Vagina (tissue), 2 donors: ENCODE measurements around the gene LPP. TPM values are rescaled to one million over a fixed set of nuclear protein-coding genes. Genes with fewer than 3 reads are reported as not detected.

Experiments
- DNase-seq, 2 donors: peaks; one replicate each; pipeline ENCODE4 v3.0.0-alpha.2; 2017; ENCODE audit errors: extremely low spot score in 2 of 2
- H3K27ac ChIP-seq: fragments of 200-600 bp; sonication (generic); one replicate; pipeline ENCODE4 v1.5.1; 2019
- H3K27me3 ChIP-seq: fragments of 200-600 bp; sonication (generic); one replicate; pipeline ENCODE4 v1.5.1; 2019
- H3K36me3 ChIP-seq, 2 donors: fragments of 200-600 bp; sonication (generic); one replicate each; pipeline ENCODE4 v1.5.1; 2017 to 2019
- H3K4me1 ChIP-seq: fragments of 200-600 bp; sonication (generic); one replicate; pipeline ENCODE4 v1.5.1; 2019
- H3K4me3 ChIP-seq, 2 donors: fragments of 200-600 bp; sonication (generic); 1 replicate in 1 of 2; 2 replicates in 1 of 2; pipeline ENCODE4 v1.5.1; 2016 to 2019
- H3K9me3 ChIP-seq: fragments of 200-600 bp; sonication (generic); one replicate; pipeline ENCODE4 v1.5.1; 2019
- POLR2A ChIP-seq, 2 donors: fragments of 450-650 bp; IDR thresholded peaks; one replicate each; pipeline ENCODE4 v1.6.1; 2017; ENCODE audit warnings: antibody characterized with exemption in 2 of 2, mild to moderate bottlenecking in 2 of 2, moderate library complexity in 2 of 2
- POLR2AphosphoS5 ChIP-seq, 2 donors: sonication (generic); formaldehyde crosslinking; IDR thresholded peaks; one replicate each; pipeline ENCODE4 v1.9.0; 2017; ENCODE audit warnings: antibody characterized with exemption in 2 of 2, mild to moderate bottlenecking in 2 of 2, low read depth in 1 of 2; ENCODE audit not compliant: insufficient read depth in 1 of 2
- intact Hi-C: fragments of 100-400 bp; cut with DNase I; formaldehyde crosslinking; loops from one replicate; pipeline ENCODE4 v1.15.1; 2023
- total RNA-seq: library from RNA; depleted of rRNA; stranded (reverse); fragments of >200 nt; gene quantifications from one replicate; pipeline ENCODE4 v1.2.3, GENCODE V29; 2016
- TF ChIP-seq, protein P1 (sequence below), 3 experiments: fragments of 450-650 bp in 2 of 3; fragments of 200-600 bp in 1 of 3; sonication (generic) in 1 of 3; IDR thresholded peaks; one replicate each; pipeline ENCODE4 v1.5.1; 2017 to 2019; ENCODE audit warnings: antibody characterized with exemption in 3 of 3, mild to moderate bottlenecking in 2 of 3, moderate library complexity in 2 of 3

Gene LPP
- total RNA-seq, 1 donor from 2014 or later, result 248 TPM

- Histone ChIP-seq H3K27me3 (no peaks in the 10 kb centered on the region), H3K27ac (no peak overlapping the region), H3K4me3 (no peak overlapping the region), H3K4me1 (peaks cover 17% of the 10 kb centered on the region), H3K9me3 (no peaks in the 10 kb centered on the region), H3K36me3 (no peaks in the 10 kb centered on the region)
- DNase-seq, result no peak
- intact Hi-C loops, result no loop called here
- TF ChIP-seq POLR2AphosphoS5 (IDR thresholded peaks at IDR 0.05; ENCODE audit: insufficient read depth in 1 of 2, low read depth in 1 of 2) (no peak), POLR2A (IDR thresholded peaks at IDR 0.05) (no peak)
- TF ChIP-seq, protein P1, sequence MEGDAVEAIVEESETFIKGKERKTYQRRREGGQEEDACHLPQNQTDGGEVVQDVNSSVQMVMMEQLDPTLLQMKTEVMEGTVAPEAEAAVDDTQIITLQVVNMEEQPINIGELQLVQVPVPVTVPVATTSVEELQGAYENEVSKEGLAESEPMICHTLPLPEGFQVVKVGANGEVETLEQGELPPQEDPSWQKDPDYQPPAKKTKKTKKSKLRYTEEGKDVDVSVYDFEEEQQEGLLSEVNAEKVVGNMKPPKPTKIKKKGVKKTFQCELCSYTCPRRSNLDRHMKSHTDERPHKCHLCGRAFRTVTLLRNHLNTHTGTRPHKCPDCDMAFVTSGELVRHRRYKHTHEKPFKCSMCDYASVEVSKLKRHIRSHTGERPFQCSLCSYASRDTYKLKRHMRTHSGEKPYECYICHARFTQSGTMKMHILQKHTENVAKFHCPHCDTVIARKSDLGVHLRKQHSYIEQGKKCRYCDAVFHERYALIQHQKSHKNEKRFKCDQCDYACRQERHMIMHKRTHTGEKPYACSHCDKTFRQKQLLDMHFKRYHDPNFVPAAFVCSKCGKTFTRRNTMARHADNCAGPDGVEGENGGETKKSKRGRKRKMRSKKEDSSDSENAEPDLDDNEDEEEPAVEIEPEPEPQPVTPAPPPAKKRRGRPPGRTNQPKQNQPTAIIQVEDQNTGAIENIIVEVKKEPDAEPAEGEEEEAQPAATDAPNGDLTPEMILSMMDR (IDR thresholded peaks at IDR 0.05), result no peak
Measured at GRCh38 chr3:188817103-188817934, 663.4 kb downstream of the LPP start.

DNA sequence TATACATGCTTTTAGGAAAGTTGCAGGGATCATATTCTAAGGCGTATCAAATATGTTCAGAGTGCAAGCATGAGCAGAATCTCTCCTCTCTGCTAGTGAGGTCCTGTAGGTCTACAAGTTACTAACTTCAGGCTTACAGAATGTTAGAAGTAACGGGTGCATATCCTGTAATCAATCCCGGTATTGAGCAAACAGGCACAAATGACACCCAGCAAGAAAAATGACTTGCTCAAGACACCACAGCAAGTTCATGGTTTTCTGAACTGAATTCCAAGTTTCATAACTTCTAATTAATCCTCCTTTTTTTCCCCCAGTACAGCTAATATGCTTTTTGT, 663.9 kb downstream of the LPP start:
- Histone ChIP-seq H3K27me3 (no peaks in the 10 kb centered on the region), H3K36me3 (no peaks in the 10 kb centered on the region), H3K4me3 (no peak overlapping the region), H3K27ac (no peak overlapping the region), H3K4me1 (peaks cover 23% of the 10 kb centered on the region), H3K9me3 (no peaks in the 10 kb centered on the region)
- TF ChIP-seq, protein P1 (IDR thresholded peaks at IDR 0.05), result no peak
- no peak for TF ChIP-seq POLR2AphosphoS5 (IDR thresholded peaks at IDR 0.05; ENCODE audit: insufficient read depth in 1 of 2, low read depth in 1 of 2)
- TF ChIP-seq POLR2A (IDR thresholded peaks at IDR 0.05), result no peak
- DNase-seq, result no peak
- intact Hi-C loops, result no loop called here

DNA sequence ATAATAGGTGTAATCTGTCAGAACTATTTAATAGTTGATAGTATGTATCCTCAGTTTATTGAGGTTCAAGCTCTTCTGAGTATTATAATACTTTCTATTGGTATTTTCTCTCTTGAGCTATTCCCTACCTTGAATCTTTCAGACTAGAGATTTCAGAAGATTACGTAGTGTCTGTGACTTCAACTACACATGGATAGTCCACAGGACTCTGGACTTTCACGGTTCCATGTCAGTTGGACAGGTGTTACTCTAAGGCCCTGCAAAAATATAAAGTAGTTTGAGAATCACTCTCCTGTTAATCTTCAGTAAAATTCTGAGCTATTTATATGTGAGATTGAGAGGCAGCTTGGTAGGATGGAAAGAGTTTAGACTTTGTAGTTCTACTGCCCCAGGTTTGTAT, 664.3 kb downstream of the LPP start:
- Histone ChIP-seq H3K36me3 (no peaks in the 10 kb centered on the region), H3K4me1 (peaks cover 27% of the 10 kb centered on the region), H3K4me3 (no peak overlapping the region), H3K27me3 (no peaks in the 10 kb centered on the region), H3K9me3 (no peaks in the 10 kb centered on the region), H3K27ac (no peak overlapping the region)
- TF ChIP-seq, protein P1 (IDR thresholded peaks at IDR 0.05), result no peak
- TF ChIP-seq POLR2AphosphoS5 (IDR thresholded peaks at IDR 0.05; ENCODE audit: insufficient read depth in 1 of 2, low read depth in 1 of 2) (no peak), POLR2A (IDR thresholded peaks at IDR 0.05) (no peak)
- intact Hi-C loops, result no loop called here
- no peak for DNase-seq

DNA sequence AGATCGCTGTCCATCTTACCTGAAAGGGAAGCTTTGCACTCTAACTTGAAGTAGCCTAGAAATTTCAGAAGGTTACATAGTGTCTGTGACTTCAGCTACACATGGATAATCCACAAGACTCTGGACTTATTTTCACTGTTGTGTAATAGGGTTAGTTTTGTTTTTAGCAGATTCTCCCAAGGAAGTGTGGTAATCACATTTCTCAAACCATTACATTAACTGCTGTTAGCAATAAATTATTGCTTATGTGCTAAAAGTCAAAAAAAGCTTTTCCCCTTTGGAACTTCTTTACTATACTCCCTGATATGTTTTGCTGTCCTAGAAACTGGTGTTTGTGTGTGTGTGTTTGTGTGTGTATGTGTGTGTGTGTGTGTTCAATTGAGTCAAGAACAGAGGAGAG, 666.0 kb downstream of the LPP start:
- Histone ChIP-seq H3K9me3 (no peaks in the 10 kb centered on the region), H3K36me3 (no peaks in the 10 kb centered on the region), H3K4me1 (peaks cover 31% of the 10 kb centered on the region), H3K27ac (no peak overlapping the region), H3K27me3 (no peaks in the 10 kb centered on the region), H3K4me3 (no peak overlapping the region)
- intact Hi-C loops, result loop anchor here (5.0 kb wide), 1 partner anchor 43 kb away; no protein-coding TSS in a partner anchor
- DNase-seq, result no peak
- TF ChIP-seq, protein P1 (IDR thresholded peaks at IDR 0.05), result no peak
- TF ChIP-seq POLR2AphosphoS5 (IDR thresholded peaks at IDR 0.05; ENCODE audit: insufficient read depth in 1 of 2, low read depth in 1 of 2) (peak in 1 of 2 donors; percentile 46), POLR2A (IDR thresholded peaks at IDR 0.05) (no peak)

DNA sequence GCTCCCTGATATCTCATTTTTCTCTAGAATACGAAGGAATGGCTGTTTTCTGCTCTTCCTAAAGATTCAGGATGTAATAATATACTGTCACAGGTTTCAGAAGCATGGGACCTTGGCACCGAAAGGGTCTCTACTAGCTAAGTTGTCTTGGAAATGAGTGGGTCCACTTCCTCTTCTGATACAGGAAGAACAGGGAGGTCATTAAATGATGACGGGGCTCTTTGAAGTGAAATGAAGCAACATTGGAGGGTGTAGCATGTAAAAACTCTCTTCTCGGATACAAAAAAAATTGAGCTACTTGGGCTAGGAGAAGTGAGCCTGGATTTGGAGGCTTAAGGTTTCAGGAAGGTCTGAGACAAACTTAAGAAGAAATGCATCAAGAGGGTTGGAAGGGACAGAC, 668.0 kb downstream of the LPP start:
- no peaks in the 10 kb centered on the region for H3K36me3 ChIP-seq
- TF ChIP-seq, protein P1 (IDR thresholded peaks at IDR 0.05), result no peak
- no peak for TF ChIP-seq POLR2AphosphoS5 (IDR thresholded peaks at IDR 0.05; ENCODE audit: insufficient read depth in 1 of 2, low read depth in 1 of 2)
- TF ChIP-seq POLR2A (IDR thresholded peaks at IDR 0.05), result no peak
- intact Hi-C loops, result loop anchor here (5.0 kb wide), 1 partner anchor 45 kb away; no protein-coding TSS in a partner anchor
- DNase-seq, result no peak
- H3K9me3 ChIP-seq, result no peaks in the 10 kb centered on the region
- no peak overlapping the region for H3K27ac ChIP-seq
- H3K4me3 ChIP-seq, result no peak overlapping the region
- H3K4me1 ChIP-seq, result peaks cover 31% of the 10 kb centered on the region
- no peaks in the 10 kb centered on the region for H3K27me3 ChIP-seq
